ENCODE data around the gene RNF227.

RNF227 gene

GRCh38 chr17:7880076-7880868 lies 35.8 kb downstream of the RNF227 start:
- Histone ChIP-seq H3K79me2 (ENCODE audit: control insufficient read depth, low read length) (peaks cover 40% of the 10 kb centered on the region), H3K9me3 (ENCODE audit: control insufficient read depth, insufficient read depth, low read length) (no peaks in the 10 kb centered on the region), H3K27me3 (ENCODE audit: control insufficient read depth, low read length) (no peaks in the 10 kb centered on the region), H3K4me1 (ENCODE audit: control insufficient read depth, low read length) (peaks cover 58% of the 10 kb centered on the region), H3K4me2 (ENCODE audit: low read length) (peak overlapping the region; percentile 96), H3K4me3 (ENCODE audit: low read length) (peak overlapping the region; percentile 75), H3K27ac (ENCODE audit: low read depth, low read length) (peak overlapping the region; percentile 87), H3F3A (ENCODE audit: control insufficient read depth, insufficient read depth) (peaks cover 40% of the 10 kb centered on the region), H4K20me1 (ENCODE audit: control insufficient read depth, insufficient read depth, low read depth, low read length) (no peaks in the 10 kb centered on the region), H3K36me3 (ENCODE audit: control insufficient read depth, low read length) (peaks cover 69% of the 10 kb centered on the region), H3K9me2 (replicated peaks; ENCODE audit: control insufficient read depth, low read length) (no peaks in the 10 kb centered on the region)
- TF ChIP-seq EZH2phosphoT487 (IDR thresholded peaks at IDR 0.05; ENCODE audit: borderline replicate concordance, low read length) (no peak), CTCF (IDR thresholded peaks at IDR 0.05; ENCODE audit: low read depth, low read length, poor library complexity, severe bottlenecking) (no peak)

GRCh38 chr17:7878234-7878633 lies 37.9 kb downstream of the RNF227 start:
- Histone ChIP-seq H3K79me2 (ENCODE audit: control insufficient read depth, low read length) (peaks cover 30% of the 10 kb centered on the region), H3K4me3 (ENCODE audit: low read length) (no peak overlapping the region), H3K9me3 (ENCODE audit: control insufficient read depth, insufficient read depth, low read length) (no peaks in the 10 kb centered on the region), H3K4me2 (ENCODE audit: low read length) (no peak overlapping the region), H3K27ac (ENCODE audit: low read depth, low read length) (no peak overlapping the region), H3K27me3 (ENCODE audit: control insufficient read depth, low read length) (no peaks in the 10 kb centered on the region), H3K9me2 (replicated peaks; ENCODE audit: control insufficient read depth, low read length) (no peaks in the 10 kb centered on the region), H3K4me1 (ENCODE audit: control insufficient read depth, low read length) (peaks cover 49% of the 10 kb centered on the region), H3F3A (ENCODE audit: control insufficient read depth, insufficient read depth) (peaks cover 32% of the 10 kb centered on the region), H4K20me1 (ENCODE audit: control insufficient read depth, insufficient read depth, low read depth, low read length) (no peaks in the 10 kb centered on the region), H3K36me3 (ENCODE audit: control insufficient read depth, low read length) (peaks cover 82% of the 10 kb centered on the region)
- TF ChIP-seq EZH2phosphoT487 (IDR thresholded peaks at IDR 0.05; ENCODE audit: borderline replicate concordance, low read length): no peak

GRCh38 chr17:7875804-7876370 lies 40.2 kb downstream of the RNF227 start:
- Histone ChIP-seq H3K79me2 (ENCODE audit: control insufficient read depth, low read length) (peaks cover 15% of the 10 kb centered on the region), H3K27me3 (ENCODE audit: control insufficient read depth, low read length) (no peaks in the 10 kb centered on the region), H3K9me2 (replicated peaks; ENCODE audit: control insufficient read depth, low read length) (no peaks in the 10 kb centered on the region), H3K9me3 (ENCODE audit: control insufficient read depth, insufficient read depth, low read length) (no peaks in the 10 kb centered on the region), H3F3A (ENCODE audit: control insufficient read depth, insufficient read depth) (peaks cover 24% of the 10 kb centered on the region), H3K4me2 (ENCODE audit: low read length) (no peak overlapping the region), H3K27ac (ENCODE audit: low read depth, low read length) (no peak overlapping the region), H4K20me1 (ENCODE audit: control insufficient read depth, insufficient read depth, low read depth, low read length) (no peaks in the 10 kb centered on the region), H3K4me3 (ENCODE audit: low read length) (no peak overlapping the region), H3K36me3 (ENCODE audit: control insufficient read depth, low read length) (peaks cover 82% of the 10 kb centered on the region), H3K4me1 (ENCODE audit: control insufficient read depth, low read length) (peaks cover 26% of the 10 kb centered on the region)
- TF ChIP-seq CTCF (IDR thresholded peaks at IDR 0.05; ENCODE audit: low read depth, low read length, poor library complexity, severe bottlenecking) (no peak), EZH2phosphoT487 (IDR thresholded peaks at IDR 0.05; ENCODE audit: borderline replicate concordance, low read length) (no peak)

GRCh38 chr17:7873051-7873450 lies 43.0 kb downstream of the RNF227 start:
- H4K20me1 ChIP-seq (ENCODE audit: control insufficient read depth, insufficient read depth, low read depth, low read length): no peaks in the 10 kb centered on the region
- no peak overlapping the region for H3K27ac ChIP-seq (ENCODE audit: low read depth, low read length)
- TF ChIP-seq EZH2phosphoT487 (IDR thresholded peaks at IDR 0.05; ENCODE audit: borderline replicate concordance, low read length): no peak
- H3K9me3 ChIP-seq (ENCODE audit: control insufficient read depth, insufficient read depth, low read length): no peaks in the 10 kb centered on the region
- peaks cover 11% of the 10 kb centered on the region for H3K4me1 ChIP-seq (ENCODE audit: control insufficient read depth, low read length)
- H3K9me2 ChIP-seq (replicated peaks; ENCODE audit: control insufficient read depth, low read length): no peaks in the 10 kb centered on the region
- H3K27me3 ChIP-seq (ENCODE audit: control insufficient read depth, low read length): no peaks in the 10 kb centered on the region
- H3K4me3 ChIP-seq (ENCODE audit: low read length): no peak overlapping the region
- H3K79me2 ChIP-seq (ENCODE audit: control insufficient read depth, low read length): peaks cover 7% of the 10 kb centered on the region
- H3K4me2 ChIP-seq (ENCODE audit: low read length): no peak overlapping the region
- H3K36me3 ChIP-seq (ENCODE audit: control insufficient read depth, low read length): peaks cover 66% of the 10 kb centered on the region
- peaks cover 14% of the 10 kb centered on the region; the same call in 1 of the 2 replicates for H3F3A ChIP-seq (ENCODE audit: control insufficient read depth, insufficient read depth)
